ENCODE measurements around the gene CD300LF.

DNA sequence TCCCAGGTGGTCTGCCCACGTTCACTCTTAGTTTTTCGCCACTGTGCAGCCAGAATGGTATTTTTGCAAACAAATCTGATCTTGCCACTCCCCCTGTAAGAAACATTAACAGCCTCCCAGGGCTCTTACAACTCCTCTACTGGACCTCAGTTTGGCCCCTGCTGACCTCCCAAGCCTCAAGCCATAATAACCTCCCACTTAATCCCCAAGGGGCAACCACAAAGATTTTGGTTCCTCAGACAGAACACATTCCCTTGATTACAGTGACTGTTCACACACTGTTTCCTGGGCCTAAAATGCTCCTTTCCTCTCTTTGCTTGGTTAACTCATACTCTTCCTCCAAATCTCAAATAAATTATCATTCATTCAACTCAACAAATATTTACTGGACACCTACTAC lies 67.7 kb downstream of the CD300LF start:
- TF ChIP-seq, protein P1, sequence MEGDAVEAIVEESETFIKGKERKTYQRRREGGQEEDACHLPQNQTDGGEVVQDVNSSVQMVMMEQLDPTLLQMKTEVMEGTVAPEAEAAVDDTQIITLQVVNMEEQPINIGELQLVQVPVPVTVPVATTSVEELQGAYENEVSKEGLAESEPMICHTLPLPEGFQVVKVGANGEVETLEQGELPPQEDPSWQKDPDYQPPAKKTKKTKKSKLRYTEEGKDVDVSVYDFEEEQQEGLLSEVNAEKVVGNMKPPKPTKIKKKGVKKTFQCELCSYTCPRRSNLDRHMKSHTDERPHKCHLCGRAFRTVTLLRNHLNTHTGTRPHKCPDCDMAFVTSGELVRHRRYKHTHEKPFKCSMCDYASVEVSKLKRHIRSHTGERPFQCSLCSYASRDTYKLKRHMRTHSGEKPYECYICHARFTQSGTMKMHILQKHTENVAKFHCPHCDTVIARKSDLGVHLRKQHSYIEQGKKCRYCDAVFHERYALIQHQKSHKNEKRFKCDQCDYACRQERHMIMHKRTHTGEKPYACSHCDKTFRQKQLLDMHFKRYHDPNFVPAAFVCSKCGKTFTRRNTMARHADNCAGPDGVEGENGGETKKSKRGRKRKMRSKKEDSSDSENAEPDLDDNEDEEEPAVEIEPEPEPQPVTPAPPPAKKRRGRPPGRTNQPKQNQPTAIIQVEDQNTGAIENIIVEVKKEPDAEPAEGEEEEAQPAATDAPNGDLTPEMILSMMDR (IDR thresholded peaks at IDR 0.05 in 4 of 5, conservative IDR thresholded peaks at IDR 0.05 in 1 of 5) = no peak
- TF ChIP-seq POLR2A (IDR thresholded peaks at IDR 0.05) = no peak

Measured in gastrocnemius medialis (tissue), 4 donors.